Measurements from ENCODE around the gene DMD. TPM values are rescaled to one million over a fixed set of nuclear protein-coding genes. Genes with fewer than 3 reads are reported as not detected.

The DMD gene
- total and polyA plus RNA-seq, 2 donors (not counting 1 experiment from before 2014, with no cell fraction given) = 2.0 to 51.8 TPM

- H3K4me3 ChIP-seq (ENCODE audit: control extremely low read depth in 1 of 5, extremely low read depth in 1 of 5, insufficient read depth in 1 of 5, low read depth in 2 of 5, low read length in 4 of 5) = no peak overlapping the region
- H4K20me1 ChIP-seq (ENCODE audit: control insufficient read depth, insufficient read depth, low read length, poor library complexity, severe bottlenecking) = no peaks in the 10 kb centered on the region
- intact Hi-C loops (cut with micrococcal nuclease) = no loop called here
- H3K4me2 ChIP-seq (replicated peaks; ENCODE audit: low read depth, low read length, poor library complexity, severe bottlenecking) = no peak overlapping the region
- H3K9me3 Mint-ChIP-seq (ENCODE audit: insufficient read depth) = peaks cover 5% of the 10 kb centered on the region
- ChIA-PET CTCF (no interaction called here), POLR2A (no interaction called here)
- no peak overlapping the region for H2AFZ ChIP-seq (ENCODE audit: insufficient read depth, low read depth, low read length, poor library complexity, severe bottlenecking)
- no peak overlapping the region for H3K27ac ChIP-seq (ENCODE audit: low read length in 2 of 2)
- H3K79me2 ChIP-seq (ENCODE audit: control insufficient read depth, insufficient read depth, low read length) = no peaks in the 10 kb centered on the region
- no peaks in the 10 kb centered on the region for H3K27me3 ChIP-seq (replicated peaks in 1 of 4; ENCODE audit: control extremely low read depth in 1 of 4, control insufficient read depth in 3 of 4, insufficient read depth in 4 of 4, low read length in 3 of 4)
- TF ChIP-seq EZH2 (IDR thresholded peaks at IDR 0.05; ENCODE audit: borderline replicate concordance, insufficient read depth, low read depth, low read length, poor library complexity, severe bottlenecking) = no peak
- no peak for TF ChIP-seq CTCF (IDR thresholded peaks at IDR 0.05)
- no peak overlapping the region for H3K27ac Mint-ChIP-seq
- H3K4me3 Mint-ChIP-seq = no peak overlapping the region
- H3K4me1 ChIP-seq (ENCODE audit: control insufficient read depth in 2 of 2, insufficient read depth in 2 of 2, low read length in 2 of 2) = no peaks in the 10 kb centered on the region
- ATAC-seq (ENCODE audit: low read depth) = no peak
- no peaks in the 10 kb centered on the region for H3K27me3 Mint-ChIP-seq
- no peaks in the 10 kb centered on the region for H3K9me3 ChIP-seq (ENCODE audit: control extremely low read depth in 1 of 3, control insufficient read depth in 2 of 3, insufficient read depth in 1 of 3, low read length in 2 of 3)
- 86% methylated on average over 4 of the region's 5 CpGs for WGBS (ENCODE audit: insufficient coverage)
- H3K36me3 ChIP-seq (replicated peaks in 1 of 2; ENCODE audit: control extremely low read depth in 1 of 2, control insufficient read depth in 1 of 2, extremely low read depth in 1 of 2, insufficient read depth in 2 of 2, low read length in 1 of 2) = no peaks in the 10 kb centered on the region
- H3K4me1 Mint-ChIP-seq = no peaks in the 10 kb centered on the region
- no peak for DNase-seq
- H3K9ac ChIP-seq (ENCODE audit: low read length) = no peak overlapping the region
Measured at GRCh38 chrX:32851556-32851955, 359.8 kb downstream of the DMD start.

GRCh38 chrX:32847921-32848320, 363.4 kb downstream of the DMD start:
- H3K4me1 Mint-ChIP-seq = no peaks in the 10 kb centered on the region
- H3K27me3 Mint-ChIP-seq = no peaks in the 10 kb centered on the region
- Histone ChIP-seq H3K9me3 (ENCODE audit: control extremely low read depth in 1 of 3, control insufficient read depth in 2 of 3, insufficient read depth in 1 of 3, low read length in 2 of 3) (no peaks in the 10 kb centered on the region), H3K27ac (ENCODE audit: low read length in 2 of 2) (no peak overlapping the region), H3K4me2 (replicated peaks; ENCODE audit: low read depth, low read length, poor library complexity, severe bottlenecking) (no peak overlapping the region), H3K4me1 (ENCODE audit: control insufficient read depth in 2 of 2, insufficient read depth in 2 of 2, low read length in 2 of 2) (no peaks in the 10 kb centered on the region), H2AFZ (ENCODE audit: insufficient read depth, low read depth, low read length, poor library complexity, severe bottlenecking) (no peak overlapping the region), H4K20me1 (ENCODE audit: control insufficient read depth, insufficient read depth, low read length, poor library complexity, severe bottlenecking) (no peaks in the 10 kb centered on the region), H3K27me3 (replicated peaks in 1 of 4; ENCODE audit: control extremely low read depth in 1 of 4, control insufficient read depth in 3 of 4, insufficient read depth in 4 of 4, low read length in 3 of 4) (no peaks in the 10 kb centered on the region), H3K4me3 (ENCODE audit: control extremely low read depth in 1 of 5, extremely low read depth in 1 of 5, insufficient read depth in 1 of 5, low read depth in 2 of 5, low read length in 4 of 5) (no peak overlapping the region), H3K36me3 (replicated peaks in 1 of 2; ENCODE audit: control extremely low read depth in 1 of 2, control insufficient read depth in 1 of 2, extremely low read depth in 1 of 2, insufficient read depth in 2 of 2, low read length in 1 of 2) (no peaks in the 10 kb centered on the region), H3K9ac (ENCODE audit: low read length) (no peak overlapping the region), H3K79me2 (ENCODE audit: control insufficient read depth, insufficient read depth, low read length) (no peaks in the 10 kb centered on the region)
- ChIA-PET POLR2A (no interaction called here), CTCF (no interaction called here)
- no peak for TF ChIP-seq CTCF (IDR thresholded peaks at IDR 0.05)
- TF ChIP-seq EZH2 (IDR thresholded peaks at IDR 0.05; ENCODE audit: borderline replicate concordance, insufficient read depth, low read depth, low read length, poor library complexity, severe bottlenecking) = no peak
- no CpG with 5 or more reads among the region's 5 CpGs for WGBS (ENCODE audit: insufficient coverage)
- no peak for ATAC-seq (ENCODE audit: low read depth)
- H3K4me3 Mint-ChIP-seq = no peak overlapping the region
- intact Hi-C loops (cut with micrococcal nuclease) = no loop called here
- H3K27ac Mint-ChIP-seq = no peak overlapping the region
- no peaks in the 10 kb centered on the region for H3K9me3 Mint-ChIP-seq (ENCODE audit: insufficient read depth)
- no peak for DNase-seq
